Breast epithelium (tissue), 3 donors: ENCODE measurements around the gene DDX54.

Experiments
- POLR2AphosphoS5 ChIP-seq, 3 donors: sonication (generic); formaldehyde crosslinking; IDR thresholded peaks; one replicate each; pipeline ENCODE4 v1.6.1; 2017; ENCODE audit warnings: antibody characterized with exemption in 3 of 3
- TF ChIP-seq, protein P1 (sequence below), 3 donors: fragments of 450-650 bp; IDR thresholded peaks; one replicate each; pipeline ENCODE4 v1.5.1; 2016 to 2017; ENCODE audit warnings: antibody characterized with exemption in 3 of 3, mild to moderate bottlenecking in 3 of 3, moderate library complexity in 3 of 3

DNA sequence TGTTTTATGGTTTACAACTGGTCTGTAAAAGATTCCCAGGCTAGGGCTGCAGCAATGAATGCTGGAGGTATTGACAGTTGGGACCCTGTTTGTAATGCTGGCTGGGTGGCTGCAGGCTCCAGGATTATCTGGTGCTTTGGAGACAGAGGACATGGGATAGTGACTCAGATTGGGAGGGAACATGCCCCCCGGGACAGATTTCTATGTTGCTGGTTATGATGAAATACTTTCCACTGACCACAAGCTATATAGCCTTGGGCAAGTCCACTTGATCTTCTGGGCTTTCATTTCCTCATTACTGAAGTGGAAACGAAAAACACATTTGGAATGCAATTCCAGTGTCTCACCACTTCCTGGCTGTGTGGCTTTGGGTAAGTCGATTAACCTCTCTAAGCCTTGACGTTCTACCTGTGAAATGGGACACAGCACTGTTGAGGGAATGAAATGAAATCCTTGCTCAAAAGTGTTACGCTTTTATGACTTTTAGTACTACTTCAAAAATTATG is 29.7 kb upstream of the DDX54 start:
- TF ChIP-seq, protein P1, sequence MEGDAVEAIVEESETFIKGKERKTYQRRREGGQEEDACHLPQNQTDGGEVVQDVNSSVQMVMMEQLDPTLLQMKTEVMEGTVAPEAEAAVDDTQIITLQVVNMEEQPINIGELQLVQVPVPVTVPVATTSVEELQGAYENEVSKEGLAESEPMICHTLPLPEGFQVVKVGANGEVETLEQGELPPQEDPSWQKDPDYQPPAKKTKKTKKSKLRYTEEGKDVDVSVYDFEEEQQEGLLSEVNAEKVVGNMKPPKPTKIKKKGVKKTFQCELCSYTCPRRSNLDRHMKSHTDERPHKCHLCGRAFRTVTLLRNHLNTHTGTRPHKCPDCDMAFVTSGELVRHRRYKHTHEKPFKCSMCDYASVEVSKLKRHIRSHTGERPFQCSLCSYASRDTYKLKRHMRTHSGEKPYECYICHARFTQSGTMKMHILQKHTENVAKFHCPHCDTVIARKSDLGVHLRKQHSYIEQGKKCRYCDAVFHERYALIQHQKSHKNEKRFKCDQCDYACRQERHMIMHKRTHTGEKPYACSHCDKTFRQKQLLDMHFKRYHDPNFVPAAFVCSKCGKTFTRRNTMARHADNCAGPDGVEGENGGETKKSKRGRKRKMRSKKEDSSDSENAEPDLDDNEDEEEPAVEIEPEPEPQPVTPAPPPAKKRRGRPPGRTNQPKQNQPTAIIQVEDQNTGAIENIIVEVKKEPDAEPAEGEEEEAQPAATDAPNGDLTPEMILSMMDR (IDR thresholded peaks at IDR 0.05), result peak in 2 of 3 donors; percentile 51 to 53
- TF ChIP-seq POLR2AphosphoS5 (IDR thresholded peaks at IDR 0.05), result peak; percentile 69 to 81 (median 80)
